Uterus (tissue), 2 donors: ENCODE results near the gene ADNP.

Experiments used
- POLR2A ChIP-seq, 2 donors: fragments of 450-650 bp; IDR thresholded peaks; one replicate each; pipeline ENCODE4 v1.6.1; 2016; ENCODE audit warnings: antibody characterized with exemption in 2 of 2, mild to moderate bottlenecking in 1 of 2, moderate library complexity in 1 of 2
- TF ChIP-seq, protein P1 (sequence below), 4 experiments: fragments of 200-600 bp in 2 of 4; fragments of 450-650 bp in 2 of 4; sonication (generic) in 2 of 4; IDR thresholded peaks; one replicate each; pipeline ENCODE4 v1.5.1; 2016 to 2019; ENCODE audit warnings: antibody characterized with exemption in 4 of 4, mild to moderate bottlenecking in 2 of 4, moderate library complexity in 1 of 4

DNA sequence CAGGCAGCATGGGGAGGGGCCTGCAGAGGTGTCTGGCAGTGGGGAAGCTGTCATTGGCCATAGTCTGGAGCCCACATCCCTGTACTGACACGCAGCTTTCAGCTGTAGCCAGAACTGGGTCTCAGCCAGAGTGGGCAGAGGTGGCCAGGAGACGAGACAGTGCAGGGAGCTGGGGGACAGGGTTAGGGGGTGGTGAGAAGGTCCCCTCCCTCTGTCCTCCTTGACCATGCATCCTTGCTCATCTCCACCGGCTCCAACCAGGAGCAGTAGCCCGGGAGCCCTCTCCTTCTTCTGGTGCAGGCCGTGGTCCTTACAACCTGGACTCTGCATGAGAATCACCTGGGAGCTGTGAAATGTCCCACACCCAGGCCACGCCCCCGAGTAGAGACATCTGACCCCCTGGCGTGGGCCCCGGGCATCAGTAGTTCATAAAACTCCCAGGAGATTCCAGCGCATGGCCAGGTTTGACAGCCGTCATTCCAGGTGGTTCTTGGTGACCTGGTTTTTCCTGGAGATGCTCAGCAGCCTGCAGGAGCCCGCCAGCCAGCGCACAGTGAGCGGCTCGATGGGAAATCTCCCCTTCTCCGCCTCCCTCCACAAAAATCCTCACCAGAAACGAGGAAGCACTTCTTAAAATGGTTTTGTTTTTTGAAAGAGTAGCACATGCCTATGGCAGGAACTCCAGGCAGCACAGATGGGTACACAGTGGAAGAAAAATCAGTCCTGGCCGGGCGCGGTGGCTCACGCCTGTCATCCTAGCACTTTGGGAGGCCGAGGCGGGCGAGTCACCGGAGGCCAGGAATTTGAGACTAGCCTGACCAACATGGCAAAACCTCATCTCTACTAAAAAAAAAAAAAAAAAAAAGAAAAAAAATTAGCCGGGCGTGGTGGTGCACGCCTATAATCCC is 56.2 kb downstream of the ADNP start:
- no peak for TF ChIP-seq POLR2A (IDR thresholded peaks at IDR 0.05)
- TF ChIP-seq, protein P1, sequence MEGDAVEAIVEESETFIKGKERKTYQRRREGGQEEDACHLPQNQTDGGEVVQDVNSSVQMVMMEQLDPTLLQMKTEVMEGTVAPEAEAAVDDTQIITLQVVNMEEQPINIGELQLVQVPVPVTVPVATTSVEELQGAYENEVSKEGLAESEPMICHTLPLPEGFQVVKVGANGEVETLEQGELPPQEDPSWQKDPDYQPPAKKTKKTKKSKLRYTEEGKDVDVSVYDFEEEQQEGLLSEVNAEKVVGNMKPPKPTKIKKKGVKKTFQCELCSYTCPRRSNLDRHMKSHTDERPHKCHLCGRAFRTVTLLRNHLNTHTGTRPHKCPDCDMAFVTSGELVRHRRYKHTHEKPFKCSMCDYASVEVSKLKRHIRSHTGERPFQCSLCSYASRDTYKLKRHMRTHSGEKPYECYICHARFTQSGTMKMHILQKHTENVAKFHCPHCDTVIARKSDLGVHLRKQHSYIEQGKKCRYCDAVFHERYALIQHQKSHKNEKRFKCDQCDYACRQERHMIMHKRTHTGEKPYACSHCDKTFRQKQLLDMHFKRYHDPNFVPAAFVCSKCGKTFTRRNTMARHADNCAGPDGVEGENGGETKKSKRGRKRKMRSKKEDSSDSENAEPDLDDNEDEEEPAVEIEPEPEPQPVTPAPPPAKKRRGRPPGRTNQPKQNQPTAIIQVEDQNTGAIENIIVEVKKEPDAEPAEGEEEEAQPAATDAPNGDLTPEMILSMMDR (IDR thresholded peaks at IDR 0.05) = no peak
